HepG2 (cell line): ENCODE results near the gene PTGIS. TPM values are rescaled to one million over a fixed set of nuclear protein-coding genes. Genes with fewer than 3 reads are reported as not detected.

Source experiments
- CENPT ChIP-seq: sonication (generic); formaldehyde crosslinking; IDR thresholded peaks from 2 replicates; pipeline ENCODE4 v1.8.0; 2022; ENCODE audit warnings: low read depth, mild to moderate bottlenecking, moderate library complexity, missing genetic modification reagents
- HDAC6 ChIP-seq: fragments of 200-600 bp; sonication (generic); IDR thresholded peaks from 2 replicates; pipeline ENCODE4 v1.7.0; 2017; ENCODE audit warnings: mild to moderate bottlenecking, antibody characterized with exemption, low read length, low read depth
- KAT7 ChIP-seq: IDR thresholded peaks from 2 replicates; pipeline ENCODE4 v1.6.1; 2018; ENCODE audit warnings: borderline replicate concordance, missing compliant biosample characterization
- KDM6A ChIP-seq: IDR thresholded peaks from 2 replicates; pipeline ENCODE4 v1.6.1; 2016; ENCODE audit warnings: low read depth
- MEIS1 ChIP-seq: sonication (generic); formaldehyde crosslinking; IDR thresholded peaks from 2 replicates; pipeline ENCODE4 v1.9.0; 2021; ENCODE audit warnings: mild to moderate bottlenecking, missing genetic modification reagents, moderate library complexity, borderline replicate concordance
- REPIN1 ChIP-seq: sonication (generic); formaldehyde crosslinking; IDR thresholded peaks from 2 replicates; pipeline ENCODE4 v1.8.0; 2022; ENCODE audit warnings: missing genetic modification reagents, low read depth, mild to moderate bottlenecking, borderline replicate concordance
- YEATS2 ChIP-seq: sonication (generic); formaldehyde crosslinking; IDR thresholded peaks from 2 replicates; pipeline ENCODE4 v1.4.0; 2020; ENCODE audit warnings: missing genetic modification reagents, borderline replicate concordance
- YY1 ChIP-seq: IDR thresholded peaks from 2 replicates; pipeline ENCODE4 v1.6.1; 2011; ENCODE audit warnings: low read length, low read depth, moderate library complexity, mild to moderate bottlenecking; ENCODE audit not compliant: insufficient read depth, insufficient replicate concordance
- ZBTB20 ChIP-seq: sonication (generic); formaldehyde crosslinking; IDR thresholded peaks from 2 replicates; pipeline ENCODE4 v1.8.1; 2023; ENCODE audit warnings: missing genetic modification reagents, low read depth, mild to moderate bottlenecking, borderline replicate concordance
- ZKSCAN8 ChIP-seq: IDR thresholded peaks from 2 replicates; pipeline ENCODE4 v1.6.1; 2016; ENCODE audit warnings: borderline replicate concordance, missing genetic modification reagents, missing compliant biosample characterization
- ZNF253 ChIP-seq: sonication (generic); formaldehyde crosslinking; IDR thresholded peaks from 2 replicates; pipeline ENCODE4 v1.8.0; 2022; ENCODE audit warnings: mild to moderate bottlenecking, missing genetic modification reagents, borderline replicate concordance
- ZNF567 ChIP-seq: sonication (generic); formaldehyde crosslinking; IDR thresholded peaks from 2 replicates; pipeline ENCODE4 v1.8.1; 2023; ENCODE audit warnings: mild to moderate bottlenecking, missing genetic modification reagents, borderline replicate concordance
- polyA plus RNA-seq, 8 experiments: library from polyadenylated mRNA; depleted of rRNA in 3 of 8; stranded (reverse) in 7 of 8; unstranded in 1 of 8; fragments of >200 nt; fragmentation: Illumina TruSeq in 4 of 8; extraction: Trizol in 4 of 8; gene quantifications; 2 replicates each; pipeline versions ENCODE4 v1.2.1 to v1.2.3, GENCODE V29; 2011 to 2016; ENCODE audit warnings: low read depth in 4 of 8, missing spikeins in 1 of 8, mixed read lengths in 1 of 8; ENCODE audit not compliant: insufficient read depth in 1 of 8
- total RNA-seq, 5 experiments: library from RNA; depleted of rRNA; stranded (reverse); fragments of >200 nt; fragmentation: Illumina TruSeq; extraction: Trizol; gene quantifications; 2 replicates each; pipeline ENCODE4 v1.2.3, GENCODE V29; 2016; ENCODE audit warnings: low read depth in 1 of 5
- TF ChIP-seq, protein P1 (sequence below): sonication (generic); formaldehyde crosslinking; conservative IDR thresholded peaks from 2 replicates; pipeline ENCODE4 v1.8.1; 2023; ENCODE audit warnings: missing genetic modification reagents
- TF ChIP-seq, protein P2 (sequence below): sonication (generic); formaldehyde crosslinking; IDR thresholded peaks from one replicate; pipeline ENCODE4 v1.5.1; 2020; ENCODE audit warnings: mild to moderate bottlenecking, missing genetic modification reagents; ENCODE audit errors: not compliant biosample characterization
- TF ChIP-seq, protein P3 (sequence below): sonication (generic); formaldehyde crosslinking; IDR thresholded peaks from 2 replicates; pipeline ENCODE4 v1.5.0; 2020; ENCODE audit warnings: missing genetic modification reagents, mild to moderate bottlenecking, borderline replicate concordance
- TF ChIP-seq, protein P4 (sequence below): sonication (generic); formaldehyde crosslinking; IDR thresholded peaks from 2 replicates; pipeline ENCODE4 v1.4.0; 2020; ENCODE audit warnings: missing genetic modification reagents

Gene PTGIS
- total and polyA plus RNA-seq, 2 of the 13 experiments (the other 11 are each of a cell fraction or from before 2014, with no cell fraction given) = not detected

DNA sequence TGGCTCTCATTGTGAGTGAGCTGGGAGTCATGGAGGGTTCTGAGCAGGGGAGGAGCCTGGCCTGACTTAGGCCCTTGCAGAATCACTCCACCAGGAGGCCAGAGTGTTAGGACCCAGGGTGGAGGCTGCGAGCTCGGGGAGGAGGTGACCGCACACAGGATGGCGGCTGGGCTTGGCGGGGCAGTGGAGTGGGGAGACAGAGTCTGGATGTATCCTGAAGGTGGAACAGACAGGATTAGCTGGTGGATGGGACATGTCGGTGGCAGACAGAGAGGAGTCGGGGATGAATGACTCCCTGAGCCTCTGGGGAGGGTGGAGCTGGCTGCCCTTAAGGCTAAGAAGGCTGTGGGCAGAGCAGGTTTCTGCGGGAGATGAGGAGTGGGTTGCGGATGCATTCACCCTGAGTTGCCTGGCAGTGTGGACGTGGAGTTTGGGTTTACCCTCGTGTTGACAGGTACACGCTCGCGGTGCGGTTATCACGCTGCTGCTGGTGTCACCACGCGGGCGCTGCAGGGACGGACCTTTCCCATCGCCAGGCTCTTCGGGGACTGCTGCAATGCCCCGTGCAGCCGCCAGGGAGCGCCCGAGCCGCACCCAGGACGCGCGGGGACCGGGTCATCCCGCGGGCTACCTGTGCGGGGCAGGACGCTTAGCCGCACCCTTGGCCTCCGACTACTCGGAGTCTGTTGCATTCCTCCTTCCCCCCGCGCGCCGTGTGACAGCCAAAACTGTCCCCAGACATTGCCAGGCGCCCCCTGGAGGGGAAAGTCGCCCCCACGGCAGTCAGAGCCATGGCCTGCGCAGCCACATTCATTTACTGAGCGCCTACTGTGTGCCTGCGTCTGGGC, 43.0 kb upstream of the PTGIS start (continued):
- TF ChIP-seq, protein P1, sequence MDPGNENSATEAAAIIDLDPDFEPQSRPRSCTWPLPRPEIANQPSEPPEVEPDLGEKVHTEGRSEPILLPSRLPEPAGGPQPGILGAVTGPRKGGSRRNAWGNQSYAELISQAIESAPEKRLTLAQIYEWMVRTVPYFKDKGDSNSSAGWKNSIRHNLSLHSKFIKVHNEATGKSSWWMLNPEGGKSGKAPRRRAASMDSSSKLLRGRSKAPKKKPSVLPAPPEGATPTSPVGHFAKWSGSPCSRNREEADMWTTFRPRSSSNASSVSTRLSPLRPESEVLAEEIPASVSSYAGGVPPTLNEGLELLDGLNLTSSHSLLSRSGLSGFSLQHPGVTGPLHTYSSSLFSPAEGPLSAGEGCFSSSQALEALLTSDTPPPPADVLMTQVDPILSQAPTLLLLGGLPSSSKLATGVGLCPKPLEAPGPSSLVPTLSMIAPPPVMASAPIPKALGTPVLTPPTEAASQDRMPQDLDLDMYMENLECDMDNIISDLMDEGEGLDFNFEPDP (CRISPR knock-in tag) = no peak
- peak; percentile 85 for TF ChIP-seq YY1
- peak; percentile 99 for TF ChIP-seq ZKSCAN8 (CRISPR knock-in tag)
- TF ChIP-seq KDM6A = peak; percentile 40; the same call in 1 of the 2 replicates
- TF ChIP-seq HDAC6 = no peak
- peak; percentile 97; the same call in 1 of the 2 replicates for TF ChIP-seq MEIS1 (CRISPR knock-in tag)
- TF ChIP-seq, protein P2, sequence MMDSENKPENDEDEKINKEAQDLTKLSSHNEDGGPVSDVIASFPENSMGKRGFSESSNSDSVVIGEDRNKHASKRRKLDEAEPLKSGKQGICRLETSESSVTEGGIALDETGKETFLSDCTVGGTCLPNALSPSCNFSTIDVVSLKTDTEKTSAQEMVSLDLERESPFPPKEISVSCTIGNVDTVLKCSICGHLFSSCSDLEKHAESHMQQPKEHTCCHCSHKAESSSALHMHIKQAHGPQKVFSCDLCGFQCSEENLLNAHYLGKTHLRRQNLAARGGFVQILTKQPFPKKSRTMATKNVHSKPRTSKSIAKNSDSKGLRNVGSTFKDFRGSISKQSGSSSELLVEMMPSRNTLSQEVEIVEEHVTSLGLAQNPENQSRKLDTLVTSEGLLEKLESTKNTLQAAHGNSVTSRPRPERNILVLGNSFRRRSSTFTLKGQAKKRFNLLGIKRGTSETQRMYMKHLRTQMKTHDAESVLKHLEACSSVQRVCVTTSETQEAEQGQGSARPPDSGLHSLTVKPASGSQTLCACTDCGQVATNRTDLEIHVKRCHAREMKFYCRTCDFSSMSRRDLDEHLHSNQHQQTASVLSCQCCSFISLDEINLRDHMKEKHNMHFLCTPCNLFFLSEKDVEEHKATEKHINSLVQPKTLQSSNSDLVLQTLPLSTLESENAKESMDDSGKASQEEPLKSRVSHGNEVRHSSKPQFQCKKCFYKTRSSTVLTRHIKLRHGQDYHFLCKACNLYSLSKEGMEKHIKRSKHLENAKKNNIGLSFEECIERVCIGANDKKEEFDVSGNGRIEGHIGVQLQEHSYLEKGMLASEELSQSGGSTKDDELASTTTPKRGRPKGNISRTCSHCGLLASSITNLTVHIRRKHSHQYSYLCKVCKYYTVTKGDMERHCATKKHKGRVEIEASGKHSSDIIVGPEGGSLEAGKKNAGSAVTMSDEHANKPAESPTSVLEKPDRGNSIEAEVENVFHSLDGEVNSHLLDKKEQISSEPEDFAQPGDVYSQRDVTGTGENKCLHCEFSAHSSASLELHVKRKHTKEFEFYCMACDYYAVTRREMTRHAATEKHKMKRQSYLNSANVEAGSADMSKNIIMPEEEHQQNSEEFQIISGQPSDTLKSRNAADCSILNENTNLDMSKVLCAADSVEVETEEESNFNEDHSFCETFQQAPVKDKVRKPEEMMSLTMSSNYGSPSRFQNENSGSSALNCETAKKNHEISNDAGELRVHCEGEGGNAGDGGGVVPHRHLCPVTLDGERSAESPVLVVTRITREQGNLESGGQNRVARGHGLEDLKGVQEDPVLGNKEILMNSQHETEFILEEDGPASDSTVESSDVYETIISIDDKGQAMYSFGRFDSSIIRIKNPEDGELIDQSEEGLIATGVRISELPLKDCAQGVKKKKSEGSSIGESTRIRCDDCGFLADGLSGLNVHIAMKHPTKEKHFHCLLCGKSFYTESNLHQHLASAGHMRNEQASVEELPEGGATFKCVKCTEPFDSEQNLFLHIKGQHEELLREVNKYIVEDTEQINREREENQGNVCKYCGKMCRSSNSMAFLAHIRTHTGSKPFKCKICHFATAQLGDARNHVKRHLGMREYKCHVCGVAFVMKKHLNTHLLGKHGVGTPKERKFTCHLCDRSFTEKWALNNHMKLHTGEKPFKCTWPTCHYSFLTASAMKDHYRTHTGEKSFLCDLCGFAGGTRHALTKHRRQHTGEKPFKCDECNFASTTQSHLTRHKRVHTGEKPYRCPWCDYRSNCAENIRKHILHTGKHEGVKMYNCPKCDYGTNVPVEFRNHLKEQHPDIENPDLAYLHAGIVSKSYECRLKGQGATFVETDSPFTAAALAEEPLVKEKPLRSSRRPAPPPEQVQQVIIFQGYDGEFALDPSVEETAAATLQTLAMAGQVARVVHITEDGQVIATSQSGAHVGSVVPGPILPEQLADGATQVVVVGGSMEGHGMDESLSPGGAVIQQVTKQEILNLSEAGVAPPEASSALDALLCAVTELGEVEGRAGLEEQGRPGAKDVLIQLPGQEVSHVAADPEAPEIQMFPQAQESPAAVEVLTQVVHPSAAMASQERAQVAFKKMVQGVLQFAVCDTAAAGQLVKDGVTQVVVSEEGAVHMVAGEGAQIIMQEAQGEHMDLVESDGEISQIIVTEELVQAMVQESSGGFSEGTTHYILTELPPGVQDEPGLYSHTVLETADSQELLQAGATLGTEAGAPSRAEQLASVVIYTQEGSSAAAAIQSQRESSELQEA (CRISPR knock-in tag) = peak; percentile 87
- TF ChIP-seq REPIN1 (CRISPR knock-in tag) = peak; percentile 96
- TF ChIP-seq KAT7 = peak; percentile 59; the same call in 1 of the 2 replicates
- TF ChIP-seq ZNF253 = 0 out of 2 replicates have a peak, but pooled peaks have one; percentile 22
- TF ChIP-seq, protein P3, sequence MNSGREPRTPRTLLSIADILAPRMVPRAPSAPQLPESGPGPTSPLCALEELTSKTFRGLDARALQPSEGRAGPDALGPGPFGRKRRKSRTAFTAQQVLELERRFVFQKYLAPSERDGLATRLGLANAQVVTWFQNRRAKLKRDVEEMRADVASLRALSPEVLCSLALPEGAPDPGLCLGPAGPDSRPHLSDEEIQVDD (CRISPR knock-in tag) = peak; percentile 77
- peak; percentile 89 for TF ChIP-seq CENPT (CRISPR knock-in tag)
- TF ChIP-seq, protein P4, sequence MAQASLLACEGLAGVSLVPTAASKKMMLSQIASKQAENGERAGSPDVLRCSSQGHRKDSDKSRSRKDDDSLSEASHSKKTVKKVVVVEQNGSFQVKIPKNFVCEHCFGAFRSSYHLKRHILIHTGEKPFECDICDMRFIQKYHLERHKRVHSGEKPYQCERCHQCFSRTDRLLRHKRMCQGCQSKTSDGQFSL (CRISPR knock-in tag) = peak; percentile 85; the same call in 1 of the 2 replicates
- no peak; the same call in 1 of the 2 replicates for TF ChIP-seq YEATS2 (CRISPR knock-in tag)
- peak; percentile 91 for TF ChIP-seq ZNF567 (CRISPR knock-in tag)
- no peak; the same call in 1 of the 2 replicates for TF ChIP-seq ZBTB20
